MM.1S (cell line): ENCODE results near the gene TTBK1.
A peak's percentile ranks its signal among the peaks of the same experiment; 100 is the strongest.

Experiments used
- DNase-seq: peaks from one replicate; pipeline ENCODE4 v3.0.0-alpha.2; 2015
- H2AFZ ChIP-seq: fragments of 300-600 bp; sonication (generic); 2 replicates; pipeline ENCODE4 v1.6.0; 2016; ENCODE audit warnings: antibody characterized with exemption, low read length
- H3F3A ChIP-seq: fragments of 300-600 bp; sonication (generic); 2 replicates; pipeline ENCODE4 v1.6.1; 2016; ENCODE audit warnings: mild to moderate bottlenecking, antibody characterized with exemption, low read length, moderate library complexity, mixed read lengths; ENCODE audit not compliant: insufficient read depth
- H3K27ac ChIP-seq: fragments of 300-600 bp; sonication (generic); 2 replicates; pipeline ENCODE4 v1.5.1; 2016; ENCODE audit warnings: mild to moderate bottlenecking, low read length
- H3K27me3 ChIP-seq: fragments of 300-600 bp; sonication (generic); replicated peaks from 2 replicates; pipeline ENCODE4 v1.6.0; 2016; ENCODE audit warnings: low read length; ENCODE audit not compliant: insufficient read depth
- H3K36me3 ChIP-seq: fragments of 300-600 bp; sonication (generic); replicated peaks from 2 replicates; pipeline ENCODE4 v1.6.1; 2016; ENCODE audit warnings: mild to moderate bottlenecking, low read length, mixed read lengths; ENCODE audit not compliant: insufficient read depth
- H3K4me1 ChIP-seq: fragments of 300-600 bp; sonication (generic); 2 replicates; pipeline ENCODE4 v1.6.1; 2016; ENCODE audit warnings: low read length, mixed read lengths
- H3K4me2 ChIP-seq: fragments of 300-600 bp; sonication (generic); 2 replicates; pipeline ENCODE4 v1.6.0; 2016; ENCODE audit warnings: low read depth, low read length
- H3K4me3 ChIP-seq: fragments of 300-600 bp; sonication (generic); 2 replicates; pipeline ENCODE4 v1.5.1; 2016; ENCODE audit warnings: low read length, mixed read lengths
- H3K79me2 ChIP-seq: fragments of 300-600 bp; sonication (generic); 2 replicates; pipeline ENCODE4 v1.6.1; 2016; ENCODE audit warnings: mixed run types, low read length, mixed read lengths
- H3K9ac ChIP-seq: fragments of 300-600 bp; sonication (generic); 2 replicates; pipeline ENCODE4 v1.6.1; 2016; ENCODE audit warnings: low read length, mixed read lengths
- H3K9me2 ChIP-seq: fragments of 300-600 bp; sonication (generic); replicated peaks from 2 replicates; pipeline ENCODE4 v1.6.1; 2016; ENCODE audit warnings: mild to moderate bottlenecking, low read length, mixed read lengths; ENCODE audit not compliant: insufficient read depth
- H3K9me3 ChIP-seq: fragments of 300-600 bp; sonication (generic); replicated peaks from 2 replicates; pipeline ENCODE4 v1.6.1; 2016; ENCODE audit warnings: mild to moderate bottlenecking, low read length, mixed read lengths; ENCODE audit not compliant: insufficient read depth
- H4K20me1 ChIP-seq: fragments of 300-600 bp; sonication (generic); 2 replicates; pipeline ENCODE4 v1.6.1; 2016; ENCODE audit warnings: mild to moderate bottlenecking, low read length, moderate library complexity, mixed read lengths; ENCODE audit not compliant: insufficient read depth
- EZH2 ChIP-seq: fragments of 300-600 bp; sonication (generic); optimal IDR thresholded peaks from 2 replicates; pipeline ENCODE3; 2017; ENCODE audit warnings: low read depth, mild to moderate bottlenecking, antibody characterized with exemption, low read length, mixed read lengths
- EZH2phosphoT487 ChIP-seq: fragments of 300-600 bp; sonication (generic); IDR thresholded peaks from 2 replicates; pipeline ENCODE4 v1.6.1; 2018; ENCODE audit warnings: antibody characterized with exemption, low read length
- TF ChIP-seq, protein P1 (sequence below): fragments of 300-600 bp; sonication (generic); IDR thresholded peaks from 2 replicates; pipeline ENCODE4 v1.5.1; 2016; ENCODE audit warnings: antibody characterized with exemption, low read length, mixed read lengths

Gene TTBK1

DNA sequence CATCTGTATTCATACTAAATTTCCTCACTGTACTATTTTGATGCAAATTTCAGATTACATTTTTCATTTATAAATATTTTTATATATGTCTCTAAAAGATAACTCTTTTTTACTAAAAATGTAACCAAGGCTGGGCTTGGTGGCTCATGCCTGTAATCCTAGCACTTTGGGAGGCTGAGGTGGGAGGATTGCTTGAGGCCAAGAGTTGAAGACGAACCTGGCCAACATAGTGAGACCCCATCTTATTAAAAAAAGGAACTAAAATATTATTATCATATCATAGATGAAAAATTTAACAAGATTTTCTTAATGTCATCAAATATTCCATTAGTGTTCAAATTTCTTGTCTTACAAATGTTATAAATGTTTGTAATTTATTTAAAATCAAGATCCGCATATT lies 7.4 kb upstream of the TTBK1 start:
- no peak overlapping the region for H3K27ac ChIP-seq
- no peaks in the 10 kb centered on the region for H3K9me3 ChIP-seq
- TF ChIP-seq EZH2phosphoT487 (no peak), EZH2 (no peak)
- TF ChIP-seq, protein P1, sequence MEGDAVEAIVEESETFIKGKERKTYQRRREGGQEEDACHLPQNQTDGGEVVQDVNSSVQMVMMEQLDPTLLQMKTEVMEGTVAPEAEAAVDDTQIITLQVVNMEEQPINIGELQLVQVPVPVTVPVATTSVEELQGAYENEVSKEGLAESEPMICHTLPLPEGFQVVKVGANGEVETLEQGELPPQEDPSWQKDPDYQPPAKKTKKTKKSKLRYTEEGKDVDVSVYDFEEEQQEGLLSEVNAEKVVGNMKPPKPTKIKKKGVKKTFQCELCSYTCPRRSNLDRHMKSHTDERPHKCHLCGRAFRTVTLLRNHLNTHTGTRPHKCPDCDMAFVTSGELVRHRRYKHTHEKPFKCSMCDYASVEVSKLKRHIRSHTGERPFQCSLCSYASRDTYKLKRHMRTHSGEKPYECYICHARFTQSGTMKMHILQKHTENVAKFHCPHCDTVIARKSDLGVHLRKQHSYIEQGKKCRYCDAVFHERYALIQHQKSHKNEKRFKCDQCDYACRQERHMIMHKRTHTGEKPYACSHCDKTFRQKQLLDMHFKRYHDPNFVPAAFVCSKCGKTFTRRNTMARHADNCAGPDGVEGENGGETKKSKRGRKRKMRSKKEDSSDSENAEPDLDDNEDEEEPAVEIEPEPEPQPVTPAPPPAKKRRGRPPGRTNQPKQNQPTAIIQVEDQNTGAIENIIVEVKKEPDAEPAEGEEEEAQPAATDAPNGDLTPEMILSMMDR: no peak
- H3F3A ChIP-seq: peaks cover 4% of the 10 kb centered on the region
- no peak for DNase-seq
- H3K4me2 ChIP-seq: no peak overlapping the region
- H4K20me1 ChIP-seq: no peaks in the 10 kb centered on the region
- no peak overlapping the region for H3K4me3 ChIP-seq
- no peak overlapping the region for H2AFZ ChIP-seq
- no peaks in the 10 kb centered on the region for H3K79me2 ChIP-seq
- H3K9ac ChIP-seq: no peak overlapping the region
- peaks cover 5% of the 10 kb centered on the region for H3K4me1 ChIP-seq
- no peaks in the 10 kb centered on the region for H3K36me3 ChIP-seq
- no peaks in the 10 kb centered on the region for H3K9me2 ChIP-seq
- no peaks in the 10 kb centered on the region for H3K27me3 ChIP-seq

DNA sequence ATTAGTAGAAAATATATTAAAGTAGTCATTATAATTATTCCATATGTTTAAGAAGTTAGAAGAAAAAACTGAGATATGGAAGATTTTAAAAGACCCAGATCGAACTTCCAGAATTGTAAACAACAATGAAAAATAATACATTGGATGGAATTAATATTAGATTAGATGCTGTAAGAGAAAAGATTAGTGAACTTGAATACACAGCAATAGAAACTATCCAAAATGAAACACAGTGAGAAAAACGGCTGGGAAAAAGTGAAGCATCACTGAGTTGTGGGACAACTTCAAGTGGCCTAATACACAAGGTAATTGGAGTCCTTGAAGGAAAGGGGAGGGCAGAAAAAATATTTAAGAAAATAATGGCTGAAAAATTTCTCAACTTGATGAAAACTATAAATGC lies 4.2 kb upstream of the TTBK1 start:
- Histone ChIP-seq H3K27ac (no peak overlapping the region), H3K9ac (no peak overlapping the region), H3K36me3 (no peaks in the 10 kb centered on the region), H3K27me3 (no peaks in the 10 kb centered on the region), H3K9me3 (no peaks in the 10 kb centered on the region), H3K79me2 (no peaks in the 10 kb centered on the region), H4K20me1 (no peaks in the 10 kb centered on the region), H3F3A (peaks cover 10% of the 10 kb centered on the region), H3K4me2 (no peak overlapping the region), H3K4me1 (peaks cover 16% of the 10 kb centered on the region), H3K4me3 (no peak overlapping the region), H2AFZ (no peak overlapping the region), H3K9me2 (no peaks in the 10 kb centered on the region)
- TF ChIP-seq EZH2phosphoT487: no peak
- TF ChIP-seq, protein P1: no peak
- no peak for TF ChIP-seq EZH2
- no peak for DNase-seq

- TF ChIP-seq, protein P1: no peak
- TF ChIP-seq EZH2 (no peak), EZH2phosphoT487 (no peak)
- Histone ChIP-seq H3K4me3 (no peak overlapping the region), H3K9me2 (no peaks in the 10 kb centered on the region), H3K9ac (no peak overlapping the region), H3K27me3 (no peaks in the 10 kb centered on the region), H3K27ac (peak overlapping the region; percentile 37; the same call in 1 of the 2 replicates), H4K20me1 (no peaks in the 10 kb centered on the region), H3K4me2 (peak overlapping the region; percentile 61), H3K4me1 (peaks cover 16% of the 10 kb centered on the region), H2AFZ (peak overlapping the region; percentile 64), H3K9me3 (no peaks in the 10 kb centered on the region), H3K36me3 (no peaks in the 10 kb centered on the region), H3K79me2 (no peaks in the 10 kb centered on the region), H3F3A (peaks cover 10% of the 10 kb centered on the region)
- peak; percentile 28 for DNase-seq
Measured at GRCh38 chr6:43240950-43241349, 2.3 kb upstream of the TTBK1 start.
